HUES64 (cell line): ENCODE results near the gene MMP23B.

Experiments
- H3K27ac ChIP-seq: 2 replicates; pipeline ENCODE4 v1.7.0; 2013; ENCODE audit warnings: low read depth, low read length, inconsistent platforms
- H3K27me3 ChIP-seq: 2 replicates; pipeline ENCODE4 v1.6.1; 2013; ENCODE audit warnings: mild to moderate bottlenecking, low read length; ENCODE audit not compliant: insufficient read depth
- H3K36me3 ChIP-seq: 2 replicates; pipeline ENCODE4 v1.6.1; 2013; ENCODE audit warnings: mild to moderate bottlenecking, low read length; ENCODE audit not compliant: insufficient read depth
- H3K4me1 ChIP-seq: 2 replicates; pipeline ENCODE4 v1.6.1; 2013; ENCODE audit warnings: mild to moderate bottlenecking, low read length, moderate library complexity; ENCODE audit not compliant: insufficient read depth
- H3K4me3 ChIP-seq: 2 replicates; pipeline ENCODE4 v1.5.1; 2013; ENCODE audit warnings: mild to moderate bottlenecking, low read length, moderate library complexity
- H3K9ac ChIP-seq: 2 replicates; pipeline ENCODE4 v1.6.1; 2013; ENCODE audit warnings: mild to moderate bottlenecking, low read depth, low read length
- H3K9me3 ChIP-seq: 2 replicates; pipeline ENCODE4 v1.6.1; 2013; ENCODE audit warnings: low read depth, low read length; ENCODE audit not compliant: insufficient read depth
- WGBS: fragments of 150-250, 120-280 bp; methylation state at CpG from one replicate; pipeline ENCODE4 v1.1.7; 2013; ENCODE audit warnings: missing lambda C conversion rate; 5-methylcytosine and 5-hydroxymethylcytosine counted together

Gene MMP23B

GRCh38 chr1:1622010-1622787 lies 9.8 kb upstream of the MMP23B start:
- no peak overlapping the region for H3K27ac ChIP-seq
- peaks cover 4% of the 10 kb centered on the region; the same call in 1 of the 2 replicates for H3K36me3 ChIP-seq
- WGBS, result 87% methylated on average over 20 of the region's 21 CpGs
- H3K9ac ChIP-seq, result 0 out of 2 replicates have a peak overlapping the region, but pooled peaks have one; percentile 1
- H3K4me3 ChIP-seq, result no peak overlapping the region
- H3K9me3 ChIP-seq, result no peaks in the 10 kb centered on the region
- H3K27me3 ChIP-seq, result no peaks in the 10 kb centered on the region
- H3K4me1 ChIP-seq, result no peaks in the 10 kb centered on the region

- 95% methylated on average over 17 of the region's 17 CpGs for WGBS
- no peaks in the 10 kb centered on the region for H3K4me1 ChIP-seq
- peaks cover 2% of the 10 kb centered on the region; the same call in 1 of the 2 replicates for H3K36me3 ChIP-seq
- no peak overlapping the region for H3K27ac ChIP-seq
- H3K27me3 ChIP-seq, result no peaks in the 10 kb centered on the region
- no peak overlapping the region for H3K4me3 ChIP-seq
- H3K9me3 ChIP-seq, result no peaks in the 10 kb centered on the region
- no peak overlapping the region for H3K9ac ChIP-seq
These were observed 9.2 kb upstream of the MMP23B start for GRCh38 chr1:1622788-1623094.

- WGBS, result 96% methylated on average over 33 of the region's 33 CpGs
- H3K4me3 ChIP-seq, result no peak overlapping the region
- H3K36me3 ChIP-seq, result no peaks in the 10 kb centered on the region; the same call in 1 of the 2 replicates
These were observed 8.8 kb upstream of the MMP23B start for GRCh38 chr1:1623181-1623630.

GRCh38 chr1:1623631-1624442 lies 8.1 kb upstream of the MMP23B start:
- H3K27me3 ChIP-seq, result no peaks in the 10 kb centered on the region
- no peak overlapping the region for H3K4me3 ChIP-seq
- no peaks in the 10 kb centered on the region for H3K36me3 ChIP-seq
- H3K27ac ChIP-seq, result no peak overlapping the region
- WGBS, result 95% methylated on average over 50 of the region's 51 CpGs
- H3K9ac ChIP-seq, result no peak overlapping the region
- no peaks in the 10 kb centered on the region for H3K9me3 ChIP-seq
- no peaks in the 10 kb centered on the region for H3K4me1 ChIP-seq

More at GRCh38 chr1:1623181-1623630, 8.8 kb upstream of the MMP23B start:
- Histone ChIP-seq H3K9ac (no peak overlapping the region), H3K27me3 (no peaks in the 10 kb centered on the region), H3K9me3 (no peaks in the 10 kb centered on the region), H3K27ac (no peak overlapping the region), H3K4me1 (no peaks in the 10 kb centered on the region)

- Histone ChIP-seq H3K9ac (no peak overlapping the region), H3K27ac (no peak overlapping the region), H3K27me3 (no peaks in the 10 kb centered on the region), H3K4me3 (no peak overlapping the region), H3K9me3 (no peaks in the 10 kb centered on the region), H3K36me3 (no peaks in the 10 kb centered on the region), H3K4me1 (no peaks in the 10 kb centered on the region)
- WGBS, result 91% methylated on average over 38 of the region's 38 CpGs
These were observed 7.2 kb upstream of the MMP23B start for GRCh38 chr1:1624443-1625403.

- no peaks in the 10 kb centered on the region for H3K36me3 ChIP-seq
- H3K9ac ChIP-seq, result no peak overlapping the region
- peaks cover 2% of the 10 kb centered on the region; the same call in 1 of the 2 replicates for H3K27me3 ChIP-seq
- H3K27ac ChIP-seq, result no peak overlapping the region
- no peak overlapping the region for H3K4me3 ChIP-seq
- H3K4me1 ChIP-seq, result no peaks in the 10 kb centered on the region
- WGBS, result 96% methylated on average over 28 of the region's 28 CpGs
- H3K9me3 ChIP-seq, result no peaks in the 10 kb centered on the region
These were observed 6.6 kb upstream of the MMP23B start for GRCh38 chr1:1625404-1625775.

GRCh38 chr1:1625824-1626206 lies 6.2 kb upstream of the MMP23B start:
- no peaks in the 10 kb centered on the region for H3K36me3 ChIP-seq
- no peak overlapping the region for H3K27ac ChIP-seq
- H3K4me1 ChIP-seq, result no peaks in the 10 kb centered on the region
- peaks cover 6% of the 10 kb centered on the region for H3K27me3 ChIP-seq
- WGBS, result 94% methylated on average over 8 of the region's 8 CpGs
- no peak overlapping the region for H3K4me3 ChIP-seq
- no peak overlapping the region for H3K9ac ChIP-seq
- no peaks in the 10 kb centered on the region for H3K9me3 ChIP-seq

- H3K9ac ChIP-seq, result no peak overlapping the region
- H3K4me3 ChIP-seq, result no peak overlapping the region
- H3K27ac ChIP-seq, result no peak overlapping the region
- H3K27me3 ChIP-seq, result peaks cover 13% of the 10 kb centered on the region
- H3K9me3 ChIP-seq, result no peaks in the 10 kb centered on the region
- WGBS, result 96% methylated on average over 48 of the region's 48 CpGs
- no peaks in the 10 kb centered on the region for H3K4me1 ChIP-seq
- no peaks in the 10 kb centered on the region for H3K36me3 ChIP-seq
These were observed 5.5 kb upstream of the MMP23B start for GRCh38 chr1:1626207-1627141.

GRCh38 chr1:1627261-1627828 lies 4.6 kb upstream of the MMP23B start:
- WGBS, result 85% methylated on average over 37 of the region's 37 CpGs

More at GRCh38 chr1:1627261-1627828, 4.6 kb upstream of the MMP23B start:
- Histone ChIP-seq H3K4me1 (no peaks in the 10 kb centered on the region), H3K4me3 (no peak overlapping the region), H3K9me3 (no peaks in the 10 kb centered on the region), H3K27me3 (peaks cover 22% of the 10 kb centered on the region), H3K9ac (no peak overlapping the region), H3K36me3 (no peaks in the 10 kb centered on the region), H3K27ac (no peak overlapping the region)
